Small intestine (tissue), 7 donors: Measurements from ENCODE around the gene ZNF260. TPM values are rescaled to one million over a fixed set of nuclear protein-coding genes. Genes with fewer than 3 reads are reported as not detected.

Source experiments
- DNase-seq, 2 donors: peaks; one replicate each; pipeline versions ENCODE4 v3.0.0 to v3.0.0-alpha.2; 2013
- FAIRE-seq: peaks from 2 replicates; lab custom pipeline; 2012; peaks lifted over from hg19 to GRCh38; lab: Jason Lieb, UNC
- H3K27ac ChIP-seq, 3 donors: one replicate each; pipeline ENCODE4 v1.5.1; 2013; ENCODE audit warnings: low read length in 2 of 3, mild to moderate bottlenecking in 2 of 3, control low read depth in 1 of 3, inconsistent platforms in 1 of 3, low read depth in 1 of 3, moderate library complexity in 1 of 3
- H3K27me3 ChIP-seq, 3 donors: one replicate each; pipeline ENCODE4 v1.6.1; 2013; ENCODE audit warnings: low read length in 3 of 3, inconsistent platforms in 1 of 3; ENCODE audit not compliant: control insufficient read depth in 3 of 3, insufficient read depth in 3 of 3
- H3K36me3 ChIP-seq, 3 donors: one replicate each; pipeline ENCODE4 v1.6.1; 2013; ENCODE audit warnings: low read length in 3 of 3, inconsistent platforms in 1 of 3, low read depth in 1 of 3, mild to moderate bottlenecking in 1 of 3, moderate library complexity in 1 of 3; ENCODE audit not compliant: control insufficient read depth in 3 of 3, insufficient read depth in 2 of 3
- H3K4me1 ChIP-seq, 3 donors: one replicate each; pipeline ENCODE4 v1.6.1; 2013; ENCODE audit warnings: low read length in 2 of 3, inconsistent platforms in 1 of 3, low read depth in 1 of 3, mild to moderate bottlenecking in 1 of 3, moderate library complexity in 1 of 3; ENCODE audit not compliant: control insufficient read depth in 3 of 3, insufficient read depth in 2 of 3
- H3K4me3 ChIP-seq, 3 donors: one replicate each; pipeline ENCODE4 v1.5.1; 2013; ENCODE audit warnings: low read length in 3 of 3, control low read depth in 1 of 3, inconsistent platforms in 1 of 3, low read depth in 1 of 3, mild to moderate bottlenecking in 1 of 3, moderate library complexity in 1 of 3
- H3K9me3 ChIP-seq, 2 donors: one replicate each; pipeline ENCODE4 v1.6.1; 2013; ENCODE audit warnings: low read depth in 1 of 2, low read length in 1 of 2; ENCODE audit not compliant: control insufficient read depth in 2 of 2, insufficient read depth in 1 of 2
- WGBS, 3 donors: extraction: QIAGEN DNeasy Blood & Tissue Kit; methylation state at CpG; one replicate each; pipeline ENCODE4 v1.1.7; 2013; 5-methylcytosine and 5-hydroxymethylcytosine counted together
- polyA plus RNA-seq, 4 donors: library from polyadenylated mRNA; stranded (reverse) in 3 of 4; unstranded in 1 of 4; fragments of 200-250 nt in 3 of 4; fragments of 120-200 nt in 1 of 4; gene quantifications; one replicate each; pipeline versions ENCODE4 v1.2.1 to v1.2.3, GENCODE V29; 2013
- donor health status: healthy with polysubstance abuse.
- donor health status: control.
- donor health status: control.
- donor health status: Bipolar disorder and iron deficiency.
- donor health status: healthy.

Gene ZNF260
- polyA plus RNA-seq, 4 donors = 2.0 to 14.4 (median 2.8) TPM

DNA sequence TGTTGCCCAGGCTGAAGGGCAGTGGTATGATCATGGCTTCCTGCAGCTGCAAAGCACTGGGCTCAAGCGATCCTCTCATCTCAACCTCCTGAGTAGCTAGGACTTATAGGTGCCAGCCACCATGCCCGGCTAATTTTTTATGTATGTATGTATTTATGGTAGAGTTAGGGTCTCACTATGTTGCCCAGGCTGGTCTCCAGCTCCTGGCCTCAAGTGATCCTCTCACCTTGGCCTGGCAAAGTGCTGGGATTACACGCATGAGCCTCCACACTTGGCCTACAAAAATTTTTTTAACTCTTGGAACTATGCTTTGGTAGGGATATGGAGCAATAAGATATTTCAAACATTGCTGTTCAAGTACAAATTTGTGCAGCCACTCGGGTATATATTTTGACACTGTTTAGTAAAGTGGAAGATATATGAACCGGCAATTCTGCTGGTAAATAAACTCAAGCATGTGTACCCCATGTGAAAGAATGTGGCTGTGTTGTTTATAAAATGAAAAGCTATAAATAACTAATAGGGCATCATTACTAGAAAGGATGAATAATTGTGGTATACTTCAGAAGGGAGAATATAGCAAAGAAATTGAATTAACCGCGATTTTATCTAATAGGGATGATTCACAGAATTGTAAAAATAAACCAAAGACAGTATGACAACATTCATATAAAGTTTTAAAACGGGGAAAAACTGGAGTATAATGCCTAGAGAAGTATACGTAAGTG, 39.8 kb downstream of the ZNF260 start:
- Histone ChIP-seq H3K36me3 (peaks cover 0 to 2% (median 0%) of the 10 kb centered on the region in 3 donors), H3K9me3 (peaks cover 0 to 35% of the 10 kb centered on the region in 2 donors), H3K4me3 (peak overlapping the region in 2 of 3 donors; percentile 52 to 79), H3K4me1 (peaks cover 0 to 5% (median 0%) of the 10 kb centered on the region in 3 donors), H3K27me3 (no peaks in the 10 kb centered on the region), H3K27ac (peak overlapping the region; percentile 89 to 97 (median 94))
- FAIRE-seq (no peak), DNase-seq (no peak)
- WGBS, 3 donors = 43 to 51% (median 50%) methylated on average over 9 of the region's 9 CpGs

DNA sequence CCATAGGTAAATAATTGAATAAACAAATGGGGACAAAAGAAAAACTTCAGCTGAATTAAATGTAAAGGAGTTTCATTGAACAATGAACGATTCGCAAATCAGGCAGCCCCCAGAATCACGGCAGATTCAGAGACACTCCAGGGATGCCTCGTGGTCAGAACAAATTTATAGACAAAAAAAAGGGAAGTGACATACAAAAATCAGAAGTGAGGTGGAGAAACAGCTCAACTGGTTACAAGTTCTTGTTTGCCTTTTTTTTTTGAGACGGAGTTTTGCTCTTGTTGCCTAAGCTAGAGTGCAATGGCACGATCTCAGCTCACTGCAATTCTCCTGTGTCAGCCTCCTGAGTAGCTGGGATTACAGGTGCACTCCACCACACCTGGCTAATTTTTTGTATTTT, 44.4 kb downstream of the ZNF260 start:
- no peak for DNase-seq
- Histone ChIP-seq H3K9me3 (peaks cover 0 to 48% of the 10 kb centered on the region in 2 donors), H3K4me1 (peaks cover 0 to 5% (median 0%) of the 10 kb centered on the region in 3 donors), H3K36me3 (peaks cover 0 to 8% (median 0%) of the 10 kb centered on the region in 3 donors), H3K27ac (no peak overlapping the region), H3K27me3 (no peaks in the 10 kb centered on the region), H3K4me3 (no peak overlapping the region)
- WGBS, 3 donors = 86 to 97% (median 97%) methylated on average over 6 of the region's 6 CpGs
- FAIRE-seq = no peak

DNA sequence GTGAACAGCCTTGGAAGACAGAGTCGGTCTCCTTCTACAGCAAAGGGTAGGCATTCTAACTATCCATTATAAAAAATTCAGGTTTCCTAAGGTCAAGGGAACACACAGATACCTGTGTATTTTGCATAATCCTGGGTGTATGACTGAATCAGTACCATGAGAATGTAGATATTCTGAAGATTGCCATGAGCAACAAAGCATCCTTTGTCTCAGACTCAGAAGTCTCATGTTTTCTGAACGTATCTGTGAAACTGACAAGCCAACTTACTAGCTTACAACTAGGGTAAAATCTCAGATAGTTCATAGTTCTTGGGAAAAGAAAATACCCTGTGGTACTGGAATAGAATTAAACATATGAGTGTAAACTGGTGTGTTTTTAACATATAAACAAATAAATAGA, 45.2 kb downstream of the ZNF260 start:
- H3K4me1 ChIP-seq = no peaks in the 10 kb centered on the region
- H3K4me3 ChIP-seq = no peak overlapping the region
- DNase-seq (no peak), FAIRE-seq (no peak)
- H3K27ac ChIP-seq = no peak overlapping the region
- H3K36me3 ChIP-seq = peaks cover 0 to 8% (median 0%) of the 10 kb centered on the region in 3 donors
- 93 to 98% (median 94%) methylated on average over 2 of the region's 2 CpGs for WGBS, 3 donors
- H3K27me3 ChIP-seq = no peaks in the 10 kb centered on the region
- H3K9me3 ChIP-seq = peaks cover 0 to 52% of the 10 kb centered on the region in 2 donors

Other genes with a start within 250 kb of the ZNF260 start
- 1 to 10 TPM; 1.1 to 8.5 (median 1.6) TPM for gene ZFP14, start 149.1 kb downstream of the ZNF260 start, polyA plus RNA-seq
- 1 to 10 TPM in 2 of 4 donors, under 1 TPM in 2; 0.22 to 5.5 (median 0.84) TPM for gene ZFP82, start 109.6 kb downstream of the ZNF260 start, polyA plus RNA-seq
- 10 to 100 TPM in 1 of 4 donors, 1 to 10 TPM in 3; 3.4 to 11.5 (median 3.8) TPM for gene ZNF566, start 38.7 kb downstream of the ZNF260 start, polyA plus RNA-seq
- gene ZNF529, start 45.0 kb upstream of the ZNF260 start, polyA plus RNA-seq = 10 to 100 TPM in 1 of 4 donors, 1 to 10 TPM in 2, under 1 TPM in 1; 0.81 to 16.1 (median 1.7) TPM
- 1 to 10 TPM in 1 of 4 donors, under 1 TPM in 1, not detected in 2; 0.64 to 1.5 TPM for gene ZNF382, start 77.0 kb upstream of the ZNF260 start, polyA plus RNA-seq
- 1 to 10 TPM; 2.2 to 9.0 (median 2.8) TPM for gene ZNF461, start 138.6 kb upstream of the ZNF260 start, polyA plus RNA-seq
- 1 to 10 TPM; 1.1 to 8.0 (median 3.9) TPM for gene ZNF567, start 159.3 kb upstream of the ZNF260 start, polyA plus RNA-seq
- 1 to 10 TPM in 1 of 4 donors, under 1 TPM in 3; 0.22 to 1.6 (median 0.36) TPM for gene ZNF850, start 244.5 kb upstream of the ZNF260 start, polyA plus RNA-seq